Stimulated activated CD8-positive, alpha-beta memory T cell treated with anti-CD3 and anti-CD28 coated beads, Interleukin-4, amount 100 ng/mL, for 48 hours (primary cell): ENCODE results near the gene PMM2.
"Not testable (repeated sequence)": the region's sequence is repeated elsewhere in the genome, so short reads cannot be mapped to it uniquely, and the experiment has no call there.

Source experiments
- DNase-seq: peaks from one replicate; pipeline ENCODE4 v3.0.0-alpha.2; 2020

PMM2 gene

DNA sequence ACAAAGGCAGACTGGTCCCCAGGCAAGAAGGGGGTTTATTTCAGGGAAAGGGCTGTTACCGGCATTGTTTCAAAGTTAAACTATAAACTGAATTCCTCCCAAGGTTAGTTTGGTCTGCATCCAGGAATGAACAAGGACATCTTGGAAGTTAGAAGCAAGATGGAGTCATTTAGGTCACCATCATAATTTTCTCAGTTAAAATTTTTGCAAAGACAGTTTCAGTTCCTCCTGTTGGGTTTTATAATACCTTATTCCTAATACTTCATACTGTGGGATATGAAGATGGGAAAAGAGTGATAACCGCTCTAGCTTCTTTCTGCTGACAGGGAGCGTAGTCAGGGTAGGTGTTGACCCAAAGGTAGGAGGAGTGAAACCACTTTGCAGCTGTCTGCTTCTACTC lies 24.8 kb downstream of the PMM2 start:
- no peak for DNase-seq

DNA sequence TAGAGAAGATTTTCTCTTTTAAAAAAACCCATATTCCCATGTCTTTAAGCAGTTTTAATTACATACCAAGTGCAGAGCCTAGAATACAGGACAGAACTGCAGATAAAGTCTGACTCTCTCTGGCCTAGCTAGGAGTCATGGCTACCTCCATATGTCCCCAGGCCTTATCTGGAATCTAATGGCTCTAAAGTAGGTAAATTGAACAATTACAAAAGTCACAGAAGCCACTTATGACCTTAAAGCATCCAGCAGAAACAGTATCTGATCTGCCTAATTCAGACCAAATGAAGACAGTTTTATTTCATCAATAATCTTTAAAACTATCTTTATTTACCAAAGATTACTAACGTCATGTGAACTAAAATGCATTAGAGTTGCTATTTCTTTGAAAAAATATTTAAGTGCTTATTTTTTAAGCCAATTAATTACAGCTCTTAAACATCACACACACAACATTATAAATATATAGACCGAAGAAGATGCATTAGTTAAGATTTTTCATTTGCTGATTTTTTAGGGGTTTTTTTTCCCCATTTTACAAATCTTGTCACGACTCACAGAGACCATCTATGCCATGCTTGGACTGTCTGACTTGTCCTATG lies 28.7 kb downstream of the PMM2 start:
- no peak for DNase-seq

DNA sequence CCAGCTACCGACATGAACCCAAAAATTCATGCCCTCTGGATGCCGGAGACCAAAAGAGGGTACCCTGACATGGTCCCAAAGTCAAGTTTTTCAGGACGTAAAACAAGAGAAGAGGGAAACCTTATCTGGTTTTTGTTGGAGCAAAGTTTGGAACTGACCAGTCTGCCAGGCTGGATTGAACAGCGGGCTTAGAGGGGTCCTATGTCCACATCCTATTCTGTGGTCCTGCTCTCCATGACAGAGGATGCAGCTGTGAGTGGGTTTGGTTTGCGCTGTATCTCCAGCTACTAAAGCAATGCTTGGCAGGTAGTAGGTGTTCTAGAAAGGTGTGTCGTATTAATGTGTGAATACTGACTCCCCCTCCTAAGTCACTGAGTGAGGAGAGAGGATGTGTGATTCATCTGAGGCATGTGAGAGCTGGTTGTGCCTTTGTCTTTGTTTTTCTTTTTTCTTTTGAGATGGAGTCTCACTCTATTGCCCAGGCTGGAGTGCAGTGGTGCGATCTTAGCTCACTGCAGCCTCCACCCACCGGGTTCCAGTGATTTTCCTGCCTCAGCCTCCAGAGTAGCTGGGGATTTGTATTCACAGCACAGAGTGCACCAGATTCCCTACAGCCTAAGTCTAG lies 31.0 kb downstream of the PMM2 start:
- DNase-seq: no peak

DNA sequence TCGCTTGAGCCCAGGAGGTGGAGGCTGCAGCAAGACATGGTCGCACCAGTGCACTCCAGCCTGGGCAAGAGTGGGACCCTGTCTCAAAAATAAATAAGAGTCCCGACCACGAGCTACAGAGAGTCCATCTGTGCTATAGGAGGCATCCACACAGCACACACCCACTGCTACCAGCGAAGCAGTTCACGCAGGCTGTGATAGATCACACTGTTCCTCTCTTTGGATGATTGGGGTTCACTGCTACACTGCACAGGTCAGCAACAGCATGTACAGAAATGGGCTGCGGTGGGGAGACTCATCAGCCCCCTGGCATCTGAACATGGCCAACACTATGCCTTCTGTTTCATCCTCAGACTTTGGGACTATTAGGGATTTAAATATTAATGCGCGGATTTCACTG lies 33.8 kb downstream of the PMM2 start:
- no peak for DNase-seq

DNA sequence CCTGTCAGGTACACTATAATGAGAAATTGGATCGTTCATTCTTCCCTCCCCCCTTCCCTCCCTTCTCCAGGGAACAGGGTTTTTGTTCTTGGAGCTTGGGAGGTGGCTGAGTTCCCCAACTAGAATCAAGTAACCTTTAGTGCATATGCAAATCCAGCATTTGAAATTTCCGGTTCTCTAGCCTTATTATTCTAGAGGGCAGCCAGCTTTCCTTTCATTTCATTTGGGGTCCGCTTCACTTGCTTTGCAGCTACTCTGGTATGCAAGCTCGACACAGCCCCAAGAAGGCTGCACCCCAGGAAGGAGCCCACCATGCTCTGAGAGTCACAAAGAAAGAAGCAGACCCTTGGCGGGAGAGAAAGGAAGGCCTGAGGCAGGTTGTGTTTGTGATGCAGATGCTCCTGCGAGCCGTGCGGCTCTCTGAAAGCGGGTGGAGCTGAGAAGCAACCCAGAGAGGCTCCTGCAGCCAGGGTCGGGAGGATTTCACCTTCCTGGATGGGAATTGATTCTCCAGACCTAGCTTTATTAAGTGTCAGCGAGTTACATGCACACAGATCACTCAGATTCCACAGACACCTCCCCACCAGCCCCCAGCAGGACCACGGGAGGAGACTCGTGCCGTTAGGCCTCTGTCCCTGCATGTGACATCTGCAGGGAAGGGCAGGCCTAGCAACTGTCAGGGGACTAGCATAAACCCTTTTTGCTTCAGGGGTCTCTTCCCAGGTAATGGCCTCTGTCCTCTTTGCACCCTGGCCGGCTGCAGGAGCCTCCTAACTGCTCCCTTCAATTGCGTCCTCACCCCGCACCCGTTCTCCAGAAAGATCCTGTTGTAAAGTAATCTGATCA lies 34.5 kb downstream of the PMM2 start:
- no peak for DNase-seq

DNA sequence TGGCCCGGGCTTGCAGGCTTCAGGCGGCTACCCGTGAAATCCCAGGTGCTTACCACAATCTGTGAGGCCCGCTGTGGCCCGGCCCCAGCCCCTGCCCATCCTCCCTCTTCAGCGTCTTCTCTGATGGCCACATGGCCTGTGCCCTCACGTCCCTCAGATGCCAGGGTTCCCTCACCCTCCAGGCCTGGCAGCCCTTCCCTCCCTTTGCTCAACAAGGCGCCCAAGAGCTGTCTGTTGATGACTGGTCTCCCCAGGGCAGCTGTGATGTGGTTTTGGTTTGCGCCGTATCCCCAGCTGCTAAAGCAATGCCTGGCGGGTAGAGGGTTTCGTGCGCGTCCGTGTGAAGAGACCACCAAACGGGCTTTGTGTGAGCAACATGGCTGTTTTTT lies 35.1 kb downstream of the PMM2 start:
- no peak for DNase-seq

DNA sequence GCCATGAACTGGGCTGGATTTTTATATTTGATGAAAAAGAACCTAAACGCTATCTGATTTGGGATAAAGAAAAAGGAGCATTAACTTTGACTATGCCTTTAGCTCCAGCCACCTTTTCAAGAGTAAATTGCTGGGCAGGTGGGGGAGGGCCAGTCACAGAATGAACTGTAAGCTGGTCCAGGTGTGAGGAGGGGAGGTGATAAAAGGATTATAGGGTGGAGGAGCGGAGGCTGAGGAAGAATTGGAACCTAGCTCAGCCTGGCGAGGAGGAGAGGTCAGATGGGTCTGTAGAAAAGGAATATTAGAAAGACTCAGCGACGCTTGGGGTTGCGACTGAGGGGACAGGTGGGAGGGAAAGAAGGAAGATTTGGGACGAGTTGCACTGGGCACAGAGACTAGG lies 39.2 kb downstream of the PMM2 start:
- not testable (repeated sequence) for DNase-seq

DNA sequence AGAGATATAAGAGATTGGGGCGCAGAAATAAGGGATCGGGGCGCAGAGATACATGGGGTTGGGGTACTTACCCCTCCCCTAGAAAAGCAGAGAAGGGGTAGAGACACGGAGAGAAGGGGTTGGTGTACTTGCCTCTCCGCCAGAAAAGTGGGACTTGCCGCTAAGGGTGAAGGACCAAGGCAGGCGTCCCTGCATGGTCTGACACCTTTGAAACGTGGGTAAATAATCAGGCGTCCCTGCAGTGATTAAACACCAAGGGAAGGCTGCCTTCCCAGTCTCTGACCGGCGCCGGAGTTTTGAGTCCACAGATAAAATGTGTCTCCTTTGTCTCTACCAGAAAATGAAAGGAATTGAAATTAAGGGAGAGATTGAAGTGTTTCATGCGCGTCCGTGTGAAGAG lies 40.0 kb downstream of the PMM2 start:
- DNase-seq: not testable (repeated sequence)

DNA sequence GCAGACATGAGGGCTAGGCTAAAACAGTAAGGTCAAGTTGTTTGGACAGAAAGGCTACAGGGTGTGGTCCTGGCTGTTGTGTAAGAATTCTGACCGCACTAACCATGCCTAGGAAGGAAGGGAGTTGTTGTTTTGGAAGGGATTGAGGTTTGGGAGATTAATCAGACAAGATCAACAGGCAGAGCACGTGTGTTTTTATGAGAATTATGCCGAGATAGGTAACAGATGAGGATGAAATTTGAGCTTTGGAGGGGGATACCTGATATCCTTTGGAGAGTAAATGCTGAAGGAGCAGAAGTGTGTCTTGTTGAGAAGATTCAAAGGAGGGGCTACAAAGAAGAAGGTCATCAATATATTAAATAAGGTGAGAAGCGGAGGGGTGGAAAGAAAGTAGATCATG lies 44.4 kb downstream of the PMM2 start:
- DNase-seq: not testable (repeated sequence)

DNA sequence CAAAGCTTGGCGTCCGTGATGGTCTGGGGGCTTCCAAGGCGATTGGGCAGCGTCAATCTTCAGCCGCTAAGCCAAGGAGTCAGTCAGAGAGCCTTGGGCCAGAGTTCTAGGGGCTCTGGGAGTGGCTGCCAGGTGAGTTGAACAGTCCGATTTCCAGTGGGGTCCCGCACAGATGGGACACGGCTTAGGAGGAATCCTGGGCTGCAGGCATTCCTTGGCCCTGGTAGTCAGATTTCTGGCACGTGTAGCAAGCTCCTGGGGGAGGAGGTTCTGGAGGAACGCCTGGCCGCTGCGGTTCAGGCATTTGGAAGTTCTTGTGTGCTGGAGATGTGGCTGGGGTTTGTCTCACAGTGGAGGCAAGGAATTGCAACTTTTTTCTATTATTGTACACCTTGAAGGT lies 45.7 kb downstream of the PMM2 start:
- not testable (repeated sequence) for DNase-seq

DNA sequence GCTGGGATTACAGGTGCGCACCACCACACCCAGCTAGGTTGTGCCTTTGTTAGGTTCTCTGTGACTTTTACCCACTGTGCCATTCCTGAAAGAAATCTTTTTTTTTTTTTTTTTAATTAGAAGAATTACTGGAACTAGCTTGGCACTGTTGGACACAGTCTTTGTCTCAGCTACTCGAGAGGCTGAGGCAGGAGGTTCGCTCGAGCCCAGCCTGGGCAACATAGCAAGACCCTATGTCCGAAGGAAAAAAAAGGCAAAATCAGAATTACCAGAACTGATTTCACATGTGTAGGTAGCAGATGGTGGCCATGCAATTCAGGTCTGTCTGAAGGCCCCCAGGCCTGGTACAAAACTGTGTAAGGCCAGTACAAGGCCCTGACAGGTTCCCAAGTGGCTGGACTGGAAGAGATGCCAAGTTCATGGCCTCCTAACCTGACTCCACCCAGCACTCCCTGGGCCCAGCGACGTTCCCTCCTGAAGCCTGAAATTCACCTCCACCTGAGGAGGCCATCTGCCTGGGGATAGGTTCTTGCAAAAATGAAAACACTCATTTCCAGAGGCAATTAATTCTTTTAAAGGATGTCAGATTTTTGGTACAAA lies 48.2 kb downstream of the PMM2 start:
- DNase-seq: no peak

DNA sequence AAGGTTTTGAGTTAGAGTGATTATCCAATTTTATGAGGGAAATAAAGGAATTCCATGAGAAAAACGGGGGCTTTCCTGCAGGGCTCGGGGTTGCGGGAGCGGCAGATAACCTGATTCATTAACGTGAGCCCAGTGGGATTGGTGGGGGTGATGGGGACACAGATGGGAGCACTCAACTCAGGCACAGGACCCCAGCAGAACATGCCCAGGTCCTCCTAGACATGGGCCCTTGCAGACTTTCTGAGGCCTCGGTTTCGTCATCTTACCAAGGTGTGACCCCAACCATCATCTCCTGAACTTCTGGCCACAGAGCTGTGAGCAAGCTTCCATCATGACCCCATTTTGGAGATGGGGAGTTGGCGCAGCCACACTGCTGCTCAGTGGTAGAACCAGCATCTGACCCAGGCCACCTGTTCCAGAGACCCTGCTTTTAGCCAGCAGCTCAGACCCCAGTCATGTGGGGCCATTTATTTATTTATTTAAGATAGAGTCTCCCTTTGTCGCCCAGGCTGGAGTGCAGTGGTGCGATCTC lies 48.8 kb downstream of the PMM2 start:
- no peak for DNase-seq

DNA sequence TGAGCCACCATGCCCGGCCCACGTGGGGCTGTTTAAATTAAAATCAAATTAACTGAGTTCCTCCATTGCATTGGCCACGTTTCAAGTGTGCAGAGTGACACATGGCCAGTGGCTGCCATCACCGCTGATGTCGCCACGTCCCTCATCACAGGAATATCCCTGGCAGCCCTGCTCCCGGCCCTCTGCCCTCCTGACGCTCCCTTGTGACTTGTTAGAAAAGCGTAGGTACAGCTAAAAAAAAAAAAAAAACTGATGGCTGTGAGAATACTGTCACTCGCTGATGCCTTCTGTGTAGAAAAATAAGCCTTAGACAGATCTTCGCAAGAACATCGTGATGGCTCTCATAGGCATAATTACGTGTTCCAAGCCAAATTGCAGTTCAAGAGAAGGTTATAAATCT lies 49.5 kb downstream of the PMM2 start:
- DNase-seq: no peak

DNA sequence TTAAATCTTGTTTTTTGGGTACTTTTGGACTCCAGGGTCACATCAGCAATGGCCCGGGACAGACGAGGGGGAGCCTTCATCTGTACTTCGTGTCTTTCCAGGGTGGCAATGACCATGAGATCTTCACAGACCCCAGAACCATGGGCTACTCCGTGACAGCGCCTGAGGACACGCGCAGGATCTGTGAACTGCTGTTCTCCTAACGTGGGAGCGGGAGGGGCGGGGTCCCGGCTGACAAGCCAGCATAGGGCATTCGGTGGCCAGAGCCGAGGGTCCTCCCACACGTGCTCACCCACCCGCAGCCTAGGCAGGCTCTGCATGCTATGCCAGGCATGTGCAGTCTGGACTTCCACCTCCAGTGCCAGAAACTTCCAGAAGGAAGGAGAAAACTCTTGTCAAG lies 50.0 kb downstream of the PMM2 start:
- DNase-seq: no peak

DNA sequence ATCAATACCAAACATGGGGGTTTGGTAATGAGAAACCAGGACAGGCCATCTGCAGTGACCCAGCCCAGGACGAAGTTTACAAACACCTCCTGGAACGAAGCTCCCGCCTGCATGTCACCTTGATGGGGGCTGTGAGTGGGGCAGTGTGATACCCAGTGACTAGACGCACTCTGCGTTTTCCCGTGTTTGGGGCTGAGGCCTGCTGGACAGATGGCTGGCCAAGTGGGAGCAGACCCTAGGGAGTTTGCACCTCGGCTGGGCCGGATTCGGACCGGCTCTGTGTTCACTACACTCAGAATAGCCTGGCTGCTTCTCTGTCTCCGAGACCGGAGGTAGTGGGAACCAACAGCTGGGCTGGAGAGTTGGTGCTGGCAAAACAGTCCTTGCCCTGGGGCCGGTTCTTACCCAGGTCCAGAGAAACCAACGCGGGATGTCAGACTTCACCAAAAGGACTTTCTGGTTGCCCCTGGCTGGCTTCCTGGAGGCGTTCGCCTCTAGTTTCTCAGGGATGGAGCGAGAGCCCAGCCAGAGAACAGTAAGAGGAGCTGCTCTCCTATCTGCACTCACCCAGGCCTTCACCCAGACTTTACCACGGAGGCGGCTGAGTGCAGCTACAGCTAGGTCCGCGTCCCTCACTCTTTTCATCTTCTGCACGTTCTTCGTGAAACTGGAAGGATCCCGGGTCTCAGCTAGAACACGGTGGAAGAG lies 50.7 kb downstream of the PMM2 start:
- DNase-seq: no peak

DNA sequence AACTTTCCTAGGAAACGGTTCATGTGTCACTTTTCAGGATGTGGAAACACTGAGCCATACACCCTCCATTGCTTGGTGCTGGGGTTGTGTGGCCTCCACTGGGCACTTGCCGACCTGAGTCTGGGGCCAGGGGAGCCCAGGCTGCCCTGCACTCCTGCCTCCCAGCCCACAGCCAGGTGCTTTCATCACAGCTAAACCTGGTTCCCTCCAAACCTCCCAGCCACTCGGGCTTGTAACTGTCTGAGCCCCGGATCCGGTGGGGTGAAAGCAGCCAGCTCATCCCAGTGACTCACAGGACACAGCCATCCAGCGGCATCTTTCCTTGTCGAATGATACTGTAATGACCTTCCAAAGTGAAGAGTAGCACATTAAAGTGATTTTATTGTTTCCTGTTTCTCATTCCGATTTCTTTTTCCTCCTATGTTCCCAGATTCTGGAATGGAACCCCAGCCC lies 51.3 kb downstream of the PMM2 start:
- DNase-seq: peak; percentile 23

DNA sequence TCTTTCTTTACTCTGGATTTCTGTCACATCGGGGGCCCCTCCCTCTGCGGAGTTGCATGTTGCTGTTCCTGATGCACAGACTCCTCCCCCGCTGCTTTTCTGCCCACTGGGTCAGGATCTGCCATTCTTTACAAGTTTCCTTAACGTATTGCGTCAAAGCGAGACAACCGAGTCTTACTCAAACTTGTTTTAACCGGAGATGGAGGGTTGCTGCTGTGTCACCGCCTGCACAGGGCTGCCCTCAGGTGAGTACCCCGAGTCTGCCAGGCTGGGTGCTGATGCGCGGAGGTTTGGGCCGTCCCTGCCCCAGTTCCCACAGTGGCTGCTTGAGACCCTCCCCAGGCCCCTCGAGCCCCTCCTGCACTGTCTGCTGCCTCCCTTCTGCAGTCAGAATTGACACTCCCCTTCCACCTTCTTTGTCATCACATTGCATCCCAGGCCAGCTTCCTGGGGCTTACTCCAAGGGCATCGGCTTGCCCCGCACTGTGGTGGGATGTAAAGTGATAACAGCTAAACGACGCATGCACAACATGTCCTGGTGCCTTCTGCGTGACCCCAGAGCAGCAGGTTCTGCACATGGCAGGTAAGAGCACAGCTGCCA lies 51.9 kb downstream of the PMM2 start:
- DNase-seq: no peak

DNA sequence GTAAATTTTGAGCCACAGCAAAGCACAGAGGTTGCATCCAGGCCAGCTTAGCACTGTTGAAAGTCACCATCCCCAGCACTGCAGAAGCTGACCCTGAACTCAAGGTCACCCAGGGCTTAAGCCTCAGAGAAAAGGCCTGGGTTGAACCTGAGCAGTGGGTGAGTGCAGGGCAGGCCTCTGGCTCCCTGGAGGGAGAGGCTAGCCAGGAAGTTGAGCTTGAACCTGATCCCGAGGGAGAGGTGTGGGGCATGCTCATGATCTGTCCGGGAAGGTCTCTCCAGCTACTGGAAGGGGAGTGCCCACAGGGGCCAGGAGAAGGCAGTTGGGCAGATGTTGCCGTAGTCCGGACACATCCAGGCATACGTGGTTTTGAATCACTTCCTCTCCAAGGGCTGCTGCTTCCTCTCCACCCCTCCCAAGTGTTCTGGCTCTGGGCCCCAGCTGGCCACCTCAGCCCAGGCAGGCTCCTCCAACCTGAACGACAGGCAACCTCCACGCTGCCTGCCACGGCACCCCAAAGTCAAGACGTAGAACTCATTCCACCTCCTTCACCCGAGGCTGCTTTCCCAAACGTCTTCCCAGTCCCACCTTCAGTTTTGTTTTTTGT lies 52.7 kb downstream of the PMM2 start:
- DNase-seq: peak; percentile 26

DNA sequence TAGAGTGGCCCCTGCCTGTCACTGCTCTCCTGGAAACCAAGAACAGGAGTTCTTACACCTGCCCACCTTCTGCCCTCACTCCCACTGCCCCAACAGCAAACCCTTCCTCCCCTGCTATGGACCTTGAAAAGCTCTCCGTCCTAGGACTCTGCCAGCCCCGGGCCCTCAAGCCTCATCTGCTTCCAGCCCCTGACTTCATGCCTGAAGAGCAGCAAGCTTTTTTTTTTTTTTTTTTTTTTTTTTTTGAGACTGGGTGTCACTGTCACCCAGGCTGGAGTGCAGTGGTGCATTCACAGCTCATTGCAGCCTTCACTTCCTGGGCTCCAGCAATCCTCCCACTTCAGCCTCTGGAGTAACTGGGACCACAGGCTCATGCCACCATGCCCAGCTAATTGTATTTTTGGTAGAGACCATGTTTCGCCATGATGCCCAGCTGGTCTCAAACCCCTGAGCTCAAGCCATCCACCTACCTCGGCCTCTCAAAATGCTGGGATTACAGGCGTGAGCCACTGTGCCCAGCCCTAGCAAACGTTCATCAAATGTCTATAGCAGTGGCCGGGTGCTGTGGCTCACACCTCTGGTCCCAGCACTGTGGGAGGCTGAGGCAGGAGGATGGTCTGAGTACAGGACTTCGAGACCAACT lies 54.2 kb downstream of the PMM2 start:
- no peak for DNase-seq

DNA sequence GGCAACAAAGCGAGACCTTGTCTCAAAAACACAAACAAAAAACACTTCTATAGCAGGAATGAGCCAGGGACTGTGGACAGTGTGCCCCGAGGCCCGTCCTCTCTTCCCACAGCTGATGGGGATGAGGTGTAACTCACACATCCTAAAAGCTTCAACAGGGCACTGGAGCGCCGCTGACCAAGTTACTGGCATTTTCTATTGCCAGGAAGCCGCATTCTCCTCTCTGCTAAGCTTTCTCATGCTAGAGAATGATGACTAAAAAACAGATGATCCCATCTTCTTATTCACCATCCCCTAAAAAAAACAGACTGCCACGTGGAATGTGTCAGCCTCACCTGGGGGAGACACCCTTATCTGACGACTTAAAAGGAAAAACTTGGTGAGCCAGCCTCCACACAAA lies 54.9 kb downstream of the PMM2 start:
- DNase-seq: no peak

DNA sequence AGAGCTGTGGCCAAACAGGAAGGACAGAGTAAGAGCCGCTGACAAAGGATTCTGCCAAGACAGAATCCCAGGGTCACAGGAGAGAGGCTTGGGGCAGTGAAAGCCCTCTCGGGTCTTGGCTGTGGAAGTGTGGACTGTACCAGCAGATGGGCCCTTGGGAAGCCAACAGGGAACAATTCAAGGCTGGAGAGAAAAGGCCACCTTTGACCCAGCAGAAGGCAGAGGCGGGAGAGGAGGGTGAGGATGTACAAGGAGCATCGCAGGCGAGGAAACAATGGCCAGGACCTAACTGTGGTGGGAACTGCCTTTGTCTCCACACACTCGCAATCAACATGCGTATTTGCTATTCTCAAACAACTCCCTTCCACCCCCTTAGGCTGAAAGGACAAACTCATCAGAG lies 55.5 kb downstream of the PMM2 start:
- DNase-seq: no peak
